HFFc6 (cell line): ENCODE data around the gene VENTX. TPM values are rescaled to one million over a fixed set of nuclear protein-coding genes. Genes with fewer than 3 reads are reported as not detected.

Experiments used
- DNase-seq: peaks from one replicate; pipeline ENCODE4 v3.0.0-alpha.2; 2018
- H3K27ac Mint-ChIP-seq: 2 replicates; pipeline ENCODE4 v1.8.0; 2020; ENCODE audit warnings: mild to moderate bottlenecking, mixed read lengths
- H3K27me3 Mint-ChIP-seq: 2 replicates; pipeline ENCODE4 v1.8.0; 2021; ENCODE audit warnings: mild to moderate bottlenecking, moderate library complexity, mixed read lengths; ENCODE audit not compliant: insufficient read depth
- H3K36me3 Mint-ChIP-seq: 2 replicates; pipeline ENCODE4 v1.8.0; 2021; ENCODE audit warnings: low read depth, mixed read lengths
- H3K4me1 Mint-ChIP-seq: 2 replicates; pipeline ENCODE4 v1.8.0; 2020; ENCODE audit warnings: low read depth, mixed read lengths
- H3K4me3 Mint-ChIP-seq: 2 replicates; pipeline ENCODE4 v1.8.0; 2020; ENCODE audit warnings: mild to moderate bottlenecking, moderate library complexity, mixed read lengths
- H3K9me3 Mint-ChIP-seq: 2 replicates; pipeline ENCODE4 v1.8.0; 2020; ENCODE audit warnings: mild to moderate bottlenecking, mixed read lengths
- CTCF ChIP-seq: fragments of 200-600 bp; sonication (generic); IDR thresholded peaks from 2 replicates; pipeline ENCODE4 v1.5.0; 2021; ENCODE audit warnings: antibody characterized with exemption, mild to moderate bottlenecking
- long read RNA-seq: library from polyadenylated mRNA; unstranded; transcript quantifications from one replicate; pipeline ENCODE4 v2.0.0, GENCODE V29; 2019
- total RNA-seq, 6 experiments: library from RNA; stranded (reverse); fragmentation: NEBNext Ultra II Directional; extraction: Animal tissue kit (Norgen Biotek cat#: 25700); gene quantifications; 2 replicates in 1 of 6; 3 replicates in 5 of 6; pipeline ENCODE4 v1.2.3, GENCODE V29; 2021

VENTX gene
- total RNA-seq: not detected
- long read RNA-seq: 0 reads

- peaks cover 2% of the 10 kb centered on the region for H3K4me1 Mint-ChIP-seq
- no peaks in the 10 kb centered on the region for H3K36me3 Mint-ChIP-seq
- H3K4me3 Mint-ChIP-seq: no peak within 1 kb of the TSS
- DNase-seq: no peak
- peaks cover 26% of the 10 kb centered on the region for H3K27me3 Mint-ChIP-seq
- no peak for TF ChIP-seq CTCF
- no peak within 1 kb of the TSS for H3K27ac Mint-ChIP-seq
- H3K9me3 Mint-ChIP-seq: no peaks in the 10 kb centered on the region
Observed at GRCh38 chr10:133237588-133238465, at the start of gene VENTX. Gene VENTX (plus strand): TSS chr10:133237855. CDS start chr10:133237915, 60 bp downstream.

- H3K36me3 Mint-ChIP-seq: no peaks in the 10 kb centered on the region; the same call in 1 of the 2 replicates
- no peak for TF ChIP-seq CTCF
- peaks cover 17% of the 10 kb centered on the region for H3K9me3 Mint-ChIP-seq
- no peak for DNase-seq
- H3K27me3 Mint-ChIP-seq: peaks cover 17% of the 10 kb centered on the region
- H3K4me1 Mint-ChIP-seq: no peaks in the 10 kb centered on the region
- H3K27ac Mint-ChIP-seq: no peak overlapping the region
- no peak overlapping the region for H3K4me3 Mint-ChIP-seq
Observed at GRCh38 chr10:133187906-133188681, 49.6 kb upstream of the VENTX start.

- no peaks in the 10 kb centered on the region; the same call in 1 of the 2 replicates for H3K36me3 Mint-ChIP-seq
- no peak for TF ChIP-seq CTCF
- peaks cover 22% of the 10 kb centered on the region for H3K27me3 Mint-ChIP-seq
- H3K4me3 Mint-ChIP-seq: no peak overlapping the region
- no peaks in the 10 kb centered on the region for H3K4me1 Mint-ChIP-seq
- peaks cover 11% of the 10 kb centered on the region for H3K9me3 Mint-ChIP-seq
- no peak for DNase-seq
- no peak overlapping the region for H3K27ac Mint-ChIP-seq
Observed at GRCh38 chr10:133189256-133189655, 48.4 kb upstream of the VENTX start.

- TF ChIP-seq CTCF: no peak
- peaks cover 22% of the 10 kb centered on the region for H3K27me3 Mint-ChIP-seq
- no peak overlapping the region for H3K27ac Mint-ChIP-seq
Observed at GRCh38 chr10:133189726-133190125, 47.9 kb upstream of the VENTX start.

GRCh38 chr10:133190225-133190624 is 47.4 kb upstream of the VENTX start:
- Mint-ChIP-seq H3K27me3 (peaks cover 19% of the 10 kb centered on the region), H3K27ac (no peak overlapping the region), H3K9me3 (peaks cover 14% of the 10 kb centered on the region; the same call in 1 of the 2 replicates), H3K36me3 (no peaks in the 10 kb centered on the region), H3K4me3 (no peak overlapping the region), H3K4me1 (no peaks in the 10 kb centered on the region)
- no peak for TF ChIP-seq CTCF
- no peak for DNase-seq

More at GRCh38 chr10:133189726-133190125, 47.9 kb upstream of the VENTX start:
- Mint-ChIP-seq H3K4me3 (no peak overlapping the region), H3K4me1 (no peaks in the 10 kb centered on the region), H3K36me3 (no peaks in the 10 kb centered on the region), H3K9me3 (peaks cover 10% of the 10 kb centered on the region)
- DNase-seq: no peak
